HepG2 (cell line): ENCODE results near the gene LHFPL2. TPM values are rescaled to one million over a fixed set of nuclear protein-coding genes. Genes with fewer than 3 reads are reported as not detected.

ENCODE experiments used
- ATAC-seq: fragments of 200-7000 bp; cut with Tn5 transposase; 3 replicates; pipeline ENCODE4 v1.9.1; 2020; ENCODE audit warnings: mild to moderate bottlenecking, moderate library complexity
- BruUV-seq: library from RNA; stranded (reverse); fragments of 400-500 nt; replicated peaks from 2 replicates; lab custom pipeline; 2021; lab: Mats Ljungman, UMichigan
- CTCF ChIA-PET: fragments of 300-600 bp; formaldehyde crosslinking; extraction: SDS; loops from one replicate; lab custom pipeline; 2021; ENCODE audit warnings: low total read pairs, inconsistent platforms, low intra/inter-chr PET ratio; lab: Yijun Ruan, JAX
- POLR2A ChIA-PET: fragments of 350-600 bp; sonication (Branson Sonifier 250); formaldehyde crosslinking; loops from one replicate; lab custom pipeline; 2020; ENCODE audit warnings: antibody characterized with exemption, inconsistent platforms; lab: Yijun Ruan, JAX
- DNase-seq: peaks from one replicate; pipeline ENCODE4 v3.0.0-alpha.2; 2015; ENCODE audit warnings: low spot score
- FAIRE-seq: peaks from 3 replicates; lab custom pipeline; 2011; peaks lifted over from hg19 to GRCh38; lab: Jason Lieb, UNC
- H2AFZ ChIP-seq: one replicate; pipeline ENCODE4 v1.6.1; 2011; ENCODE audit warnings: low read length, inconsistent platforms
- H3K27ac ChIP-seq: fragments of 300-600 bp; 3 replicates; pipeline ENCODE4 v1.8.0; 2011; ENCODE audit warnings: mixed run types, mild to moderate bottlenecking, mixed read lengths, low read length, inconsistent platforms; ENCODE audit not compliant: insufficient read depth; ENCODE audit errors: extremely low read length
- H3K27me3 ChIP-seq, 2 experiments: fragments of 200-600 bp in 1 of 2; 2 replicates in 1 of 2; 3 replicates in 1 of 2; pipeline versions ENCODE4 v1.6.0 to v1.8.0; 2011; ENCODE audit warnings: low read length in 2 of 2, mild to moderate bottlenecking in 2 of 2, moderate library complexity in 2 of 2, inconsistent platforms in 1 of 2; ENCODE audit not compliant: insufficient read depth in 2 of 2, control insufficient read depth in 1 of 2
- H3K36me3 ChIP-seq, 2 experiments: fragments of 200-600 bp in 1 of 2; replicated peaks in 1 of 2; 2 replicates in 1 of 2; 3 replicates in 1 of 2; pipeline versions ENCODE4 v1.5.1 to v1.8.0; 2011; ENCODE audit warnings: low read length in 2 of 2, inconsistent platforms in 1 of 2; ENCODE audit not compliant: insufficient read depth in 2 of 2, control insufficient read depth in 1 of 2
- H3K4me1 ChIP-seq: 2 replicates; pipeline ENCODE4 v1.5.1; 2012; ENCODE audit warnings: low read length, inconsistent platforms; ENCODE audit not compliant: insufficient read depth
- H3K4me2 ChIP-seq: 2 replicates; pipeline ENCODE4 v1.6.0; 2011; ENCODE audit warnings: low read depth, low read length, inconsistent platforms
- H3K4me3 ChIP-seq, 3 experiments: fragments of 200-600 bp in 1 of 3; sonication (generic), shearing (Covaris generic) in 1 of 3; replicated peaks in 1 of 3; 2 replicates each; pipeline ENCODE4 v1.5.1; 2011 to 2016; ENCODE audit warnings: low read length in 3 of 3, inconsistent platforms in 2 of 3, low read depth in 2 of 3, mild to moderate bottlenecking in 2 of 3, control low read depth in 1 of 3, mixed read lengths in 1 of 3; ENCODE audit not compliant: insufficient read depth in 1 of 3
- H3K79me2 ChIP-seq: one replicate; pipeline ENCODE4 v1.6.1; 2011; ENCODE audit warnings: low read length, inconsistent platforms; ENCODE audit not compliant: insufficient read depth
- H3K9ac ChIP-seq: 2 replicates; pipeline ENCODE4 v1.6.0; 2011; ENCODE audit warnings: mild to moderate bottlenecking, low read depth, low read length, inconsistent platforms; ENCODE audit not compliant: insufficient read depth
- H3K9me3 ChIP-seq: 2 replicates; pipeline ENCODE4 v1.5.1; 2012; ENCODE audit warnings: mild to moderate bottlenecking, low read length
- H4K20me1 ChIP-seq: 2 replicates; pipeline ENCODE4 v1.6.0; 2011; ENCODE audit warnings: inconsistent platforms, mild to moderate bottlenecking, low read length, moderate library complexity; ENCODE audit not compliant: insufficient read depth
- DDIT3 ChIP-seq: sonication (generic); formaldehyde crosslinking; IDR thresholded peaks from 2 replicates; pipeline ENCODE4 v1.4.0; 2020; ENCODE audit warnings: mild to moderate bottlenecking, missing genetic modification reagents
- HNRNPK ChIP-seq: fragments of 200-400 bp; formaldehyde crosslinking; IDR thresholded peaks from 2 replicates; pipeline ENCODE4 v1.6.1; 2018; ENCODE audit warnings: low read length, low read depth, moderate library complexity, mild to moderate bottlenecking; ENCODE audit not compliant: poor library complexity, severe bottlenecking
- LCORL ChIP-seq, 2 experiments: fragments of 450-650 bp in 1 of 2; sonication (generic) in 1 of 2; formaldehyde crosslinking in 1 of 2; IDR thresholded peaks; 2 replicates each; pipeline versions ENCODE4 v1.5.0 to v1.6.1; 2017 to 2020; ENCODE audit warnings: antibody characterized with exemption in 1 of 2, missing genetic modification reagents in 1 of 2
- MED13 ChIP-seq: sonication (generic); formaldehyde crosslinking; IDR thresholded peaks from 2 replicates; pipeline ENCODE4 v1.5.0; 2020; ENCODE audit warnings: missing genetic modification reagents
- PHF8 ChIP-seq: sonication (generic); formaldehyde crosslinking; IDR thresholded peaks from 2 replicates; pipeline ENCODE4 v1.5.0; 2020; ENCODE audit warnings: missing genetic modification reagents
- STAT5B ChIP-seq: sonication (generic); formaldehyde crosslinking; IDR thresholded peaks from 2 replicates; pipeline ENCODE4 v1.4.0; 2020; ENCODE audit warnings: missing genetic modification reagents
- THAP9 ChIP-seq: sonication (generic); formaldehyde crosslinking; IDR thresholded peaks from 2 replicates; pipeline ENCODE4; 2020; ENCODE audit warnings: missing genetic modification reagents, mild to moderate bottlenecking, borderline replicate concordance
- TP53 ChIP-seq: sonication (generic); formaldehyde crosslinking; conservative IDR thresholded peaks from 2 replicates; pipeline ENCODE4 v1.4.0; 2020; ENCODE audit warnings: missing genetic modification reagents
- ZNF136 ChIP-seq: sonication (generic); formaldehyde crosslinking; IDR thresholded peaks from 2 replicates; pipeline ENCODE4 v1.8.1; 2022; ENCODE audit warnings: low read depth, mild to moderate bottlenecking, moderate library complexity, missing genetic modification reagents
- ZNF207 ChIP-seq: fragments of 450-650 bp; IDR thresholded peaks from 2 replicates; pipeline ENCODE4 v1.6.1; 2016; ENCODE audit warnings: antibody characterized with exemption, borderline replicate concordance
- ZNF788 ChIP-seq: sonication (generic); formaldehyde crosslinking; IDR thresholded peaks from 2 replicates; pipeline ENCODE4 v1.5.0; 2020; ENCODE audit warnings: mild to moderate bottlenecking, missing genetic modification reagents, borderline replicate concordance
- ZNF841 ChIP-seq: sonication (generic); formaldehyde crosslinking; IDR thresholded peaks from 2 replicates; pipeline ENCODE4 v1.8.1; 2023; ENCODE audit warnings: missing genetic modification reagents, borderline replicate concordance
- WGBS: methylation state at CpG from one replicate; pipeline ENCODE4 v1.1.6; 2017; ENCODE audit warnings: low lambda C conversion rate; 5-methylcytosine and 5-hydroxymethylcytosine counted together
- in situ Hi-C: cut with HindIII; loops from 2 replicates; pipeline ENCODE4 v1.10.0; 2017; ENCODE audit warnings: low pct_unique_long_range_greater_than_20kb; ENCODE audit not compliant: extremely low pct_ligation_motif_present
- intact Hi-C: fragments of 100-400 bp; cut with micrococcal nuclease; formaldehyde crosslinking; loops from one replicate; pipeline ENCODE4 v1.10.0; 2022; ENCODE audit not compliant: unreplicated experiment
- polyA plus RNA-seq, 8 experiments: library from polyadenylated mRNA; depleted of rRNA in 3 of 8; stranded (reverse) in 7 of 8; unstranded in 1 of 8; fragments of >200 nt; fragmentation: Illumina TruSeq in 4 of 8; extraction: Trizol in 4 of 8; gene quantifications; 2 replicates each; pipeline versions ENCODE4 v1.2.1 to v1.2.3, GENCODE V29; 2011 to 2016; ENCODE audit warnings: low read depth in 4 of 8, missing spikeins in 1 of 8, mixed read lengths in 1 of 8; ENCODE audit not compliant: insufficient read depth in 1 of 8
- total RNA-seq, 5 experiments: library from RNA; depleted of rRNA; stranded (reverse); fragments of >200 nt; fragmentation: Illumina TruSeq; extraction: Trizol; gene quantifications; 2 replicates each; pipeline ENCODE4 v1.2.3, GENCODE V29; 2016; ENCODE audit warnings: low read depth in 1 of 5
- TF ChIP-seq, protein P1 (sequence below): sonication (generic); formaldehyde crosslinking; IDR thresholded peaks from 2 replicates; pipeline ENCODE4 v1.5.1; 2020; ENCODE audit warnings: missing genetic modification reagents, mild to moderate bottlenecking, borderline replicate concordance

LHFPL2 gene
- total and polyA plus RNA-seq, 2 of the 13 experiments (the other 11 are each of a cell fraction or from before 2014, with no cell fraction given) = 6.0 to 20.0 TPM

- peaks cover 8% of the 10 kb centered on the region; the same call in 1 of the 2 replicates for H3K4me1 ChIP-seq
- no peak for ATAC-seq
- CTCF ChIA-PET = no interaction called here
- in situ Hi-C loops = no loop called here
- no peak overlapping the region for H3K4me3 ChIP-seq
- no peaks in the 10 kb centered on the region for H3K27me3 ChIP-seq
- no peak overlapping the region for H3K27ac ChIP-seq
- no peak for FAIRE-seq
- 95% methylated on average over 9 of the region's 9 CpGs for WGBS
- H3K9ac ChIP-seq = no peak overlapping the region
- peaks cover 6 to 13% of the 10 kb centered on the region in 2 experiments; a peak in 3 of 5 replicates for H3K36me3 ChIP-seq
- intact Hi-C loops = no loop called here
- H3K4me2 ChIP-seq = no peak overlapping the region
- H2AFZ ChIP-seq = no peak overlapping the region
- TF ChIP-seq ZNF207 = no peak
- TF ChIP-seq, all 625 proteins: peak for 0
- Histone ChIP-seq H3K9me3 (no peaks in the 10 kb centered on the region), H4K20me1 (no peaks in the 10 kb centered on the region), H3K79me2 (peaks cover 4% of the 10 kb centered on the region)
- POLR2A ChIA-PET = no interaction called here
- BruUV-seq = no TSS peak
- DNase-seq = no peak
Measured at GRCh38 chr5:78501411-78502352, 146.9 kb downstream of the LHFPL2 start.

GRCh38 chr5:78500871-78501270, 147.7 kb downstream of the LHFPL2 start:
- no peaks in the 10 kb centered on the region for H3K27me3 ChIP-seq
- BruUV-seq = no TSS peak
- no peak overlapping the region for H3K4me2 ChIP-seq
- H2AFZ ChIP-seq = no peak overlapping the region
- H3K4me3 ChIP-seq = no peak overlapping the region
- ATAC-seq (no peak), DNase-seq (no peak), FAIRE-seq (no peak)
- 98% methylated on average over 5 of the region's 5 CpGs for WGBS
- intact Hi-C loops (no loop called here), in situ Hi-C loops (no loop called here)
- H3K36me3 ChIP-seq = peaks cover 7 to 9% of the 10 kb centered on the region in 2 experiments; a peak in 3 of 5 replicates
- ChIA-PET POLR2A (no interaction called here), CTCF (no interaction called here)
- no peaks in the 10 kb centered on the region for H3K9me3 ChIP-seq
- H3K9ac ChIP-seq = no peak overlapping the region
- H3K4me1 ChIP-seq = peaks cover 8% of the 10 kb centered on the region; the same call in 1 of the 2 replicates
- H4K20me1 ChIP-seq = no peaks in the 10 kb centered on the region
- no peak overlapping the region for H3K27ac ChIP-seq
- H3K79me2 ChIP-seq = peaks cover 4% of the 10 kb centered on the region
- TF ChIP-seq, protein P1, sequence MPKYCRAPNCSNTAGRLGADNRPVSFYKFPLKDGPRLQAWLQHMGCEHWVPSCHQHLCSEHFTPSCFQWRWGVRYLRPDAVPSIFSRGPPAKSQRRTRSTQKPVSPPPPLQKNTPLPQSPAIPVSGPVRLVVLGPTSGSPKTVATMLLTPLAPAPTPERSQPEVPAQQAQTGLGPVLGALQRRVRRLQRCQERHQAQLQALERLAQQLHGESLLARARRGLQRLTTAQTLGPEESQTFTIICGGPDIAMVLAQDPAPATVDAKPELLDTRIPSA (CRISPR knock-in tag) = no peak
- TF ChIP-seq TP53 (CRISPR knock-in tag) = no peak
- TF ChIP-seq STAT5B (CRISPR knock-in tag) = no peak
- TF ChIP-seq HNRNPK = no peak
- TF ChIP-seq DDIT3 = no peak
- no peak for TF ChIP-seq ZNF841
- TF ChIP-seq PHF8 (CRISPR knock-in tag) = no peak
- TF ChIP-seq ZNF136 (CRISPR knock-in tag) = no peak
- no peak for TF ChIP-seq ZNF788 (CRISPR knock-in tag)
- TF ChIP-seq MED13 = no peak
- no peak for TF ChIP-seq LCORL (IDR thresholded peaks at IDR 0.05)
- no peak for TF ChIP-seq LCORL (CRISPR knock-in tag; IDR thresholded peaks at IDR 0.05)
- TF ChIP-seq THAP9 = no peak
